ENCODE measurements around the gene SPOCK1. TPM values are rescaled to one million over a fixed set of nuclear protein-coding genes. Genes with fewer than 3 reads are reported as not detected.
A peak's percentile ranks its signal among the peaks of the same experiment; 100 is the strongest.
"Not testable (repeated sequence)": the region's sequence is repeated elsewhere in the genome, so short reads cannot be mapped to it uniquely, and the experiment has no call there.

The SPOCK1 gene
- total RNA-seq, 1 donor from 2014 or later, result 19.6 TPM

DNA sequence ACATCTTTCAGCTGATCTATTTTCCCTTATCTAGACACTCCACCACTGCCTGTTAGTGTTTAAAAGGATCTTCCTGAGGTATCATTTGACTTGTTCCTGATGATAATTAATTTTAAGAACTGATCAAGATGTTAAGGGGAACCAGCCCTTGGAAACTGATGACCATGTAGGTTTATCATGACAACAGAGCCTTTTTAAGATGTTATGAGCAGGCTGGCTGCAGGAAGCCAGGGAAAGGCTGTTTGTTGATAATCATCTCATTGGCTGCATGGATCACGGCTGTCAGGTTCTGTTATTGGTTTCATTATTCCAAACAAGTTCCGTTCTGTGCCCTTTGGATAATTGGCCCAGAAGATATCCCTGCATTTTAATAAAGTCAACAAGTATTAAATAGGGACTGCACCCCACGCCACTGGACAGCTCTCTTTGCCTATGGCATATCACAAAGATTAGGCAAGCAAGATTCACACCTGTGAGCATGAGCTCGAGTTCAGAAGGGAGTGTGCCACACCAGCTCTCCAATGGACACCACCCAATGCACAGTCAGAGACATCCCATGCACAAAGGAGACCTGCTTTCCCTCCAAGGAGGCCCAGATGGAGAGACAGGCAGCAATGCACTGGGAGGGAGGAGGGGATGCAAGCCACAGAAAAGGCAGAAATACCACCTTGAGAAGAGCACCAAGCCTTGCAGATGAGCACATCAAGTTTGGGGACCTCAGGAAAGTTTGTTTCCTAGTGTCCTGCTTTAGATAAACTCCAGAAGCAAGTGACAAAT is 88.7 kb downstream of the SPOCK1 start:
- ATAC-seq (ENCODE audit: poor library complexity), result no peak
- intact Hi-C loops (cut with DNase I), result no loop called here
- no peak for DNase-seq

DNA sequence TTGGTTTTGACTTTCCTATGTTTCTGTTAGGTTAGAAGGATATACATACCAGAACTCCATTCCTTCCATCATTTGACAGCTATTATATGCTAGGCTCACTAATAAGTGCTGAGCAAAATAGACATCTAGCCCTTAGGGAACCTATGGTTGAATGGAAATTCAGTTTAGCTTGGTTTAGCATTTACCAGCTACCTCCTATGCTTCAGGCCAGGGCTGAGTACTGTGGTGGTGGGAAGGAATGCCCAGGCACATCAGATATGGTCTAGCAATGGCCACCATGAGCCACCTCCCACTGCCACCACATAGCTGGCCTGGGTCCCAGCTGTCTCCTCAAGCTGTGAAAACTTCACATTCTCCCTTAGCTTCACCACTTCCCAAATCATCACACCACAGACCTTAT is 89.4 kb downstream of the SPOCK1 start:
- intact Hi-C loops (cut with DNase I), result no loop called here
- ATAC-seq (ENCODE audit: poor library complexity) (no peak), DNase-seq (no peak)

GRCh38 chr5:137407090-137407489 is 92.0 kb downstream of the SPOCK1 start:
- DNase-seq (no peak), ATAC-seq (ENCODE audit: poor library complexity) (no peak)
- intact Hi-C loops (cut with DNase I), result no loop called here

- DNase-seq, result no peak
- ATAC-seq (ENCODE audit: poor library complexity), result no peak
- intact Hi-C loops (cut with DNase I), result no loop called here
Measured at GRCh38 chr5:137405393-137405792, 93.7 kb downstream of the SPOCK1 start.

DNA sequence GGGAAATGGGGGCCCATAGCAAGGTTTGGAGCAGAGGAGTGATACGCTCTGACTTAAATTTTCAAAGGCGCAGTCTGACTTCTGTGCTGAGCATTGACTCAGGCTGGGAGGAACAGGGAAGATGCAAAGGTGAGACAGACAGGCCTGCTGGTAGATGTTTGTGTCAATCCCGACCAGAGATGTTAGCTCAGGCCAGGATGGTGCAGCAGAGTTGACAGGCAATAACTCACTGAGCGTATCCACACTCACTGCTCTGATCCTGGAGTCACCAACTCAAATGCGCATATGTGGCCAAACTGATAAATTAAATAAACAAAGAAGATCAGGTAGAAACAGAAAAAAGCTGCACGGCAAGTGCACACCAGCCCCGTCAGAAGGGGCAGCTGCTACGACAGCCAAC is 95.3 kb downstream of the SPOCK1 start:
- intact Hi-C loops (cut with DNase I), result no loop called here
- ATAC-seq (ENCODE audit: poor library complexity), result no peak
- no peak for DNase-seq

DNA sequence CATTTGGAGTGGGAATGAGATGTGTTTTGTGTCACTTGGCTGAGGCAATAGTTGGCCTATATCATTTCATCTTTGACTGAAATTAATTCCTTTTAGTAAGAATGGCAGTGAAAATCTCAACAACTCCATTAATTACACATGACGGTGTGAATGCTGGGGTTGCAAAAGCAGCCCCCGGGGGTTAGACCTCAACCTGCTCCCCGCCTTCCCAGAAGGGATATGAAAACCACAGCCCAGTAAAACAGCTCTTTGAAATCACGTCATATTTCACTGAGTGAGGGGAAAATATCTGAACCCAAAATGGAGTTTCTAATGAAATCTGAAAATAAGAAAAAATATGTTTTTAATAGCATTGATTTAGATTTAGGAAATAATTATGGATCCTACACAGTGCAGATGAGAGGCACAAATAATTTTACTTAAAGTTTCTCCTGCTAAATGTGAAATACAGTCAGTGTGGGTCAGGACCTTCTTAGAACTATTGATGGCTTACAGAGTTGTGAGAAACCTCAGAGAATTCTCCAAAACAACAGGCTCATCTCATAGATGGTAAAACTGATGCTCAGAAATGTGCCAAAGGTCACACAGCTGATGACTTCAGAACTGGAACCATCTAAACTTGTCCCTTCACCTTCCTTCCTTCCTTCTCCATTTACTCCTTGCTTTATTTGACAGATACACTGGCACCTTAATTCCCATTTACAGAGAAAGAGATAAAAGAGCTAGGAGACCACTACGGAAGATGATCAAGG is 96.5 kb downstream of the SPOCK1 start:
- intact Hi-C loops (cut with DNase I), result no loop called here
- DNase-seq (no peak), ATAC-seq (ENCODE audit: poor library complexity) (no peak)

DNA sequence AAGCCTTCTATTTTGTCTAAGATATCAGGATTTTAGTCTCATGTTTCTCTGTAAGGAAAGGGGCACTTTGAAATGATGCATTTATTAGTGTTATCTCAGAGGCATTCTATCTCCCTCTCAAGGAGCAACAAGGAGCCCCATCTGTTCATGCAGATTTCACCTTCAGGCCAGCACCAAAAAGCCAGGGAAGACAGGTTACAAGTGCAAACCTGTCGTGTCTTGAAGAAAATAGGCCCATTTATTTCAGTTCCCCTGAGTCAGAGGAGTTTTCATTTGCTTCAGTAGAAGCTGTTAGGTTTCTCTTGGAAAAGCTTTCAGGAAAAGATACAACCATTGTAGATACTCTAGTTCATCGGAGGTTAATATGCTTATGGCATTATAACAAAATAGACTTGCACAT is 97.2 kb downstream of the SPOCK1 start:
- ATAC-seq (ENCODE audit: poor library complexity), result no peak
- intact Hi-C loops (cut with DNase I), result no loop called here
- no peak for DNase-seq

- ATAC-seq (ENCODE audit: poor library complexity), result no peak
Measured at GRCh38 chr5:137400571-137400970, 98.6 kb downstream of the SPOCK1 start.

GRCh38 chr5:137399911-137400310 is 99.2 kb downstream of the SPOCK1 start:
- intact Hi-C loops (cut with DNase I), result no loop called here
- no peak for ATAC-seq (ENCODE audit: poor library complexity)
- DNase-seq, result no peak

More at GRCh38 chr5:137400571-137400970, 98.6 kb downstream of the SPOCK1 start:
- intact Hi-C loops (cut with DNase I), result no loop called here
- DNase-seq, result no peak

GRCh38 chr5:137398751-137399150 is 100.4 kb downstream of the SPOCK1 start:
- no peak for DNase-seq
- intact Hi-C loops (cut with DNase I), result no loop called here
- ATAC-seq (ENCODE audit: poor library complexity), result no peak

- DNase-seq, result no peak
- intact Hi-C loops (cut with DNase I), result no loop called here
- ATAC-seq (ENCODE audit: poor library complexity), result no peak
Measured at GRCh38 chr5:137398154-137398553, 101.0 kb downstream of the SPOCK1 start.

- intact Hi-C loops (cut with DNase I), result no loop called here
- no peak for ATAC-seq (ENCODE audit: poor library complexity)
- DNase-seq, result no peak
Measured at GRCh38 chr5:137395011-137395755, 103.9 kb downstream of the SPOCK1 start.

GRCh38 chr5:137394380-137394779 is 104.7 kb downstream of the SPOCK1 start:
- no peak for DNase-seq
- no peak for ATAC-seq (ENCODE audit: poor library complexity)
- intact Hi-C loops (cut with DNase I), result no loop called here

DNA sequence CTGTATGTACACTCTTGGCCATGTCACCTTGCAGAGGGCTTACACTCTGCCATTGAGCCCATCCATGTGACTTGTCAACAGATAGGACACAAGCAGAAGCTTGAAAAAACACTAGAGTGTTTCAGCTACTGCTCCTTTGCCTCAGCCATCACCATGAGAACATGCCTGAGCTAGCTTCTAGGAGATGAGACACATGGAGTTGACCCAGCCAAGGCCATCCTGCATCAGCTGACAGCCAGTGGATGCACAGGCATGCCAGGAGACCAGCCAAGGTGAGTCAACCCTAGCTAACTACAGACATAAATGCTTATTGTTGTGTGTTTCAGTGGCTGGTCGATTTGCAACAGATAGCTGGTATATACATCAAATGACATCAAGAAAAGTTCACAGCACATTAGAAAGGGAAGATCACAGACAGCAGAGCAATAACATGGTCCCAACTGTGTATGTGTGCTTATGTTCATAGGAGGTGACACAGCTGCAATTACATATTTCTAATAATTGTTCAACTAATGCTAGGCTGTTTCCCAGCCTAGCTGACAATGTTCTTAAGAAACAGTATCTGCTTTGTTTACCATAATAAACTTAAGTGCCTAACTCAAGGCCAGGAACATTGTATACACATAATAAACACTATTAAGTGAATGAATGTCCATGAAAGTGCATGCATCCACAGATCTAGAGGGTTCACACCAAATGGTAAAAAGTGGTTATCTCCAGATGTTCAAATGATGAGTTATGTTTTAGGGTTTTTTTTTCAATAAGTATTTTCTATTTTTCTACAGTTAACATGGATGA is 105.7 kb downstream of the SPOCK1 start:
- ATAC-seq (ENCODE audit: poor library complexity) (no peak), DNase-seq (no peak)
- intact Hi-C loops (cut with DNase I), result no loop called here

DNA sequence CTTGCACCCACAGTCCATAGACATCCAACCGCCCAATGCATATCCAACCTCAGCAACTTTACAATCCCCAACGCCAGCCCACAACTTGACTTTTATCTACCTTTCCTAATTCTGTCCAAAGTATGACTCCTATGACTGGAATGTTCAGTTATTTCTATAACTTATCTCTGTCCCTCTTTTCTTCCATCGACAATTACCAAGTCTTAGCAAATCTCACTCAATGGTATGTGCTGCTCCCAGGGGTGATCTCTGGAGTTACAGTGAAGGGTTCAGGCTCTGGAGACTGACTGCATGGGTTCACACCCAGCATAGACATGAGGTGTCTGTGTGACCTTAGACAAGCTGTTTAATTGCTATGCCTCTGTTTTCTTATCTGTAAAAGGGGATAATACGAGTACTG is 106.9 kb downstream of the SPOCK1 start:
- intact Hi-C loops (cut with DNase I), result no loop called here
- ATAC-seq (ENCODE audit: poor library complexity) (no peak), DNase-seq (no peak)

- ATAC-seq (ENCODE audit: poor library complexity); DNase-seq; intact Hi-C loops (cut with DNase I): not testable (repeated sequence)
Measured at GRCh38 chr5:137391044-137391443, 108.1 kb downstream of the SPOCK1 start.

GRCh38 chr5:137389042-137389441 is 110.1 kb downstream of the SPOCK1 start:
- ATAC-seq (ENCODE audit: poor library complexity), result peak; percentile 73
- intact Hi-C loops (cut with DNase I), result no loop called here

GRCh38 chr5:137385064-137385463 is 114.1 kb downstream of the SPOCK1 start:
- intact Hi-C loops (cut with DNase I), result no loop called here
- ATAC-seq (ENCODE audit: poor library complexity), result no peak
- no peak for DNase-seq

More at GRCh38 chr5:137389042-137389441, 110.1 kb downstream of the SPOCK1 start:
- DNase-seq, result no peak

DNA sequence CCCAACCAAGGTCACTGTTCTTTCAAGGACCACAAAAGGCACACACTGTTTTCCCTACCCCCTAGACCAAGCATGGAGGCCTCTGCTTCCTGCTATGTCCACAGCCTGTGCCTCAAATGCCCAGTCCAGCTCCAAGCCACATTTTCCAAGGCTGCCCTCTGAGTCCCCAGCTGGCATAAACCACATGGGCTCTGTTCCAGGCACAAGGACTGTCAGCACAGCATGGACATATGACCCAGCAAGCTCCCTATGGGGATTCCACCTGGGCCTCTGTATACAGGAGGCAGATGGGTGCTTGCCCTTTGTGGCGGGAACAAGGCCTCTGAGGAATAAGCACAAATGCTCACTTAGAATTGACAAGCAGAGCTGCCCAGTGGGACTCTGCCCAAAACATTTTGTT is 115.2 kb downstream of the SPOCK1 start:
- DNase-seq (no peak), ATAC-seq (ENCODE audit: poor library complexity) (no peak)
- intact Hi-C loops (cut with DNase I), result no loop called here

All from Right ventricle myocardium superior (tissue), 1 donor.